Tibial nerve (tissue), 4 donors: ENCODE data around the gene RAI14. TPM values are rescaled to one million over a fixed set of nuclear protein-coding genes. Genes with fewer than 3 reads are reported as not detected.
A peak's percentile ranks its signal among the peaks of the same experiment; 100 is the strongest.
"Not testable (repeated sequence)": the region's sequence is repeated elsewhere in the genome, so short reads cannot be mapped to it uniquely, and the experiment has no call there.

Source experiments
- DNase-seq, 2 donors: peaks; one replicate each; pipeline ENCODE4 v3.0.0-alpha.2; 2019; ENCODE audit warnings: low spot score in 2 of 2
- H3K27ac ChIP-seq, 4 donors: fragments of 200-600 bp; sonication (generic) in 3 of 4; one replicate each; pipeline ENCODE4 v1.5.1; 2017 to 2019; ENCODE audit warnings: mild to moderate bottlenecking in 1 of 4
- H3K27me3 ChIP-seq, 2 donors: fragments of 200-600 bp; sonication (generic) in 1 of 2; one replicate each; pipeline versions ENCODE4 v1.5.1 to v1.6.0; 2017 to 2019
- H3K36me3 ChIP-seq, 3 donors: fragments of 200-600 bp; sonication (generic); one replicate each; pipeline ENCODE4 v1.5.1; 2018 to 2019
- H3K4me1 ChIP-seq, 4 donors: fragments of 200-600 bp; sonication (generic) in 3 of 4; one replicate each; pipeline ENCODE4 v1.5.1; 2017 to 2019
- H3K4me3 ChIP-seq, 4 donors: fragments of 200-600 bp; sonication (generic) in 3 of 4; one replicate each; pipeline ENCODE4 v1.5.1; 2017 to 2019; ENCODE audit warnings: mild to moderate bottlenecking in 1 of 4, moderate library complexity in 1 of 4
- H3K9me3 ChIP-seq, 4 donors: fragments of 200-600 bp; sonication (generic) in 3 of 4; one replicate each; pipeline ENCODE4 v1.5.1; 2017 to 2019
- CTCF ChIP-seq, 5 experiments: fragments of 200-600 bp in 3 of 5; fragments of 450-650 bp in 2 of 5; sonication (generic) in 3 of 5; IDR thresholded peaks; one replicate each; pipeline ENCODE4 v1.5.1; 2016 to 2019; ENCODE audit warnings: antibody characterized with exemption in 5 of 5, mild to moderate bottlenecking in 3 of 5, moderate library complexity in 2 of 5
- EP300 ChIP-seq, 2 donors: sonication (generic); formaldehyde crosslinking; IDR thresholded peaks; one replicate each; pipeline ENCODE4 v1.6.1; 2017; ENCODE audit warnings: antibody characterized with exemption in 2 of 2, mild to moderate bottlenecking in 1 of 2
- POLR2A ChIP-seq, 2 donors: fragments of 450-650 bp; IDR thresholded peaks; one replicate each; pipeline ENCODE4 v1.6.1; 2017; ENCODE audit warnings: antibody characterized with exemption in 2 of 2, mild to moderate bottlenecking in 2 of 2, moderate library complexity in 2 of 2
- WGBS, 2 donors: methylation state at CpG; one replicate each; pipeline ENCODE4 v1.1.5; 2018; 5-methylcytosine and 5-hydroxymethylcytosine counted together
- total RNA-seq, 4 donors: library from RNA; depleted of rRNA; stranded (reverse); fragments of >200 nt; gene quantifications; one replicate each; pipeline ENCODE4 v1.1.0, GENCODE V29; 2016

RAI14 gene
- total RNA-seq, 4 donors from 2014 or later, result 42.8 to 72.2 (median 68.0) TPM

DNA sequence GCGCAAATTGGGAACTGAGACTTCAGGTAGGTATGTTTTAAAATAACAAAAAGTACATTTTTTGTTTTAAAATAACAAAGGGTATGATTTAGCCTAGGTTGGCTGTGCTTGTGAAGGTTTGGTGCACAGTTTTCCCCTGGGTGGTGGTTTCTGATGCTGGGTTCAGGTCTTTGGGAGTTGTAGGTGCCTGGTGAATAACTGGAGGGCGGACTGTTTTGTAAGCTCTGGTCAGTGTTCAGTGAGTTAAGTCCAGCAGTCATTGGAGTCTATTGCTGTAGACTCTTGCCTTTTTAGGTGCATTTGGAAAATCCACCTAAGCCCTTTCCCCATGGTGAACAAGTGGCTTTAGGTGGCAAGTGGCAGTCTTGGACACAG lies 43.9 kb downstream of the RAI14 start:
- H3K27ac ChIP-seq, result no peak overlapping the region
- H3K4me3 ChIP-seq, result no peak overlapping the region
- no peaks in the 10 kb centered on the region for H3K9me3 ChIP-seq
- no peak for DNase-seq
- H3K27me3 ChIP-seq, result no peaks in the 10 kb centered on the region
- peaks cover 0 to 4% (median 0%) of the 10 kb centered on the region in 3 donors for H3K36me3 ChIP-seq
- 89 to 92% methylated on average over 2 of the region's 2 CpGs for WGBS, 2 donors
- peaks cover 0 to 48% (median 6%) of the 10 kb centered on the region in 4 donors for H3K4me1 ChIP-seq
- no peak for TF ChIP-seq CTCF (IDR thresholded peaks at IDR 0.05)
- TF ChIP-seq POLR2A (IDR thresholded peaks at IDR 0.05), result no peak
- no peak for TF ChIP-seq EP300 (IDR thresholded peaks at IDR 0.05)

- H3K27me3 ChIP-seq, H3K9me3 ChIP-seq, H3K27ac ChIP-seq, H3K4me3 ChIP-seq, DNase-seq, H3K36me3 ChIP-seq: not testable (repeated sequence)
- peaks cover 0 to 45% (median 0%) of the 10 kb centered on the region in 4 donors for H3K4me1 ChIP-seq
- WGBS, 2 donors, result 97 to 98% methylated on average over 2 of the region's 2 CpGs
Observed at GRCh38 chr5:34701442-34701841, 45.3 kb downstream of the RAI14 start.

DNA sequence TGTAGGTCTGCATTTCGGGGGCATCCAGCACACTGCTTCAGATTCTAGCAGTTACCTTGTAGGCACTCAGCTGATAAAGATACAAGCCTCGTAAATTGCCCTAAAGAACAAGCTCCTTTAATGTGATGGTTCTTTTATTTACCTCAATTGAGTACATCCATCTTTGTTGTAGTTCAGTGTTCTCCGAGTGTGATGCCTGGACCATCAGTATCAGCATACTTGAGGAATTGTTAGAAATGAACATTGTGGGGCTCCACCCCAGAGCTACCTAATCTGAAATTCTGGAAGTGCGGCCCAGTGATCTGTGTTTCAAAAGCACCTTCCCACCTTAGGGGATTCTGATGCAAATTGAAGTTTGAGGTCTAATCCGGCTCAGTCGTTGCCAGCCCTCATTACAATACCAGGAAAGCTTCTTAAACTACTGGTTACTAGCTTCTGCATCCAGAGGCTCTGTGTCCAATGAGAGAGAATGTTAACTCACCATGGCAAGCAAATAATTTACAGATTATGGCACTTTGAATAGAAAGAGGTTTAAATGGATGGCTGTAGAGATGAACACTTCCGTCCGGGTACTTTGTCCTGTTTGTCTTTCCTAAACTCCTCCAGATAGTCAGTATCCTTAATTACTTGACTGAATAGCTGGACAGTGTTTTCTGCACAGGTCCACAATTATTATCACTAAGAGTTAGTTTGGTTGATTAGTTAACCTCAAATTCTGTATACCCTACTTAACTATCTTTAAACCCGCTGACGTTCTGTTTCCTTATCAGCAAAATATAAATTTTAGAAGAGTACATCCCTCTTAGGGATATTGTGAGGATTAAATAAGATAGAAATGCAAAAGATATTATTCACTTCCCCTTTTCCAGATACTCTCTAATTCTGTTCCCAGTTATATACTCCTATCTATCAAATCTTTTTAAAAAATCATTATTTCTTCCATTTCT lies 47.9 kb downstream of the RAI14 start:
- 80 to 82% methylated on average over 10 of the region's 10 CpGs for WGBS, 2 donors
- no peak for TF ChIP-seq CTCF (IDR thresholded peaks at IDR 0.05)
- TF ChIP-seq POLR2A (IDR thresholded peaks at IDR 0.05), result no peak
- TF ChIP-seq EP300 (IDR thresholded peaks at IDR 0.05), result no peak

GRCh38 chr5:34706084-34706483 lies 50.0 kb downstream of the RAI14 start:
- Histone ChIP-seq H3K4me3 (no peak overlapping the region), H3K4me1 (peaks cover 0 to 50% (median 12%) of the 10 kb centered on the region in 4 donors), H3K27me3 (no peaks in the 10 kb centered on the region), H3K27ac (peak overlapping the region in 2 of 4 donors; percentile 56 to 68), H3K36me3 (no peaks in the 10 kb centered on the region), H3K9me3 (no peaks in the 10 kb centered on the region)
- TF ChIP-seq CTCF (IDR thresholded peaks at IDR 0.05) (no peak), EP300 (IDR thresholded peaks at IDR 0.05) (no peak), POLR2A (IDR thresholded peaks at IDR 0.05) (no peak)
- 42 to 43% methylated on average over 1 of the region's 1 CpG for WGBS, 2 donors
- no peak for DNase-seq

More for the DNA sequence above, 47.9 kb downstream of the RAI14 start:
- peaks cover 0 to 53% (median 5%) of the 10 kb centered on the region in 4 donors for H3K4me1 ChIP-seq
- no peaks in the 10 kb centered on the region for H3K27me3 ChIP-seq
- no peaks in the 10 kb centered on the region for H3K9me3 ChIP-seq
- H3K4me3 ChIP-seq, result no peak overlapping the region
- peak overlapping the region in 1 of 4 donors; percentile 4 for H3K27ac ChIP-seq
- DNase-seq, result no peak
- no peaks in the 10 kb centered on the region for H3K36me3 ChIP-seq

- Histone ChIP-seq H3K27ac (peak overlapping the region in 2 of 4 donors; percentile 48 to 68), H3K9me3 (no peaks in the 10 kb centered on the region), H3K36me3 (peaks cover 0 to 11% (median 0%) of the 10 kb centered on the region in 3 donors), H3K27me3 (no peaks in the 10 kb centered on the region), H3K4me1 (peaks cover 0 to 50% (median 12%) of the 10 kb centered on the region in 4 donors), H3K4me3 (no peak overlapping the region)
- WGBS, 2 donors, result 55 to 67% methylated on average over 5 of the region's 5 CpGs
- TF ChIP-seq POLR2A (IDR thresholded peaks at IDR 0.05) (no peak), EP300 (IDR thresholded peaks at IDR 0.05) (no peak), CTCF (IDR thresholded peaks at IDR 0.05) (no peak)
- no peak for DNase-seq
Observed at GRCh38 chr5:34707451-34708107, 51.5 kb downstream of the RAI14 start.
